Amygdala (tissue), 56 donors: Measurements from ENCODE around the gene DAP3.
"Not testable (repeated sequence)": the region's sequence is repeated elsewhere in the genome, so short reads cannot be mapped to it uniquely, and the experiment has no call there.

Source experiments
- DNase-seq, 56 donors: peaks; one replicate each; lab custom pipeline; 2025; lab: John Stamatoyannopoulos, UW

Gene DAP3

DNA sequence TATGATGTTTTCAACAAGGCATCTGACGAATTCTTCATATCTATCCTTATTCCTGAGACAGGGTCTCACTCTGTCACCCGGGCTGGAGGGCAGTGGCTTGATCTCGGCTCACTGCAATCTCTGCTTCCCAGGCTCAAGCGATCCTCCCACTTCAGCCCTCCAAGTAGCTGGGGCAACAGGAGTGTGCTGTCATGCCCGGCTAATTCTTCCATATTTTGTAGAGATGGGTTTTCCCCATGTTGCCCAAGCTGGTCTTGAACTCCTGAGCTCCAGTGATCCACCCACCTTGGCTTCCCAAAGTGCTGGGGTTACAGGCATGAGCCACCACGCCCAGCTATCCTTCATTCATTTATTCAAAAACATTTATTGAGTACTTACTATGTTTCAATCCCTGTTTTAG lies 8.4 kb upstream of the DAP3 start:
- no peak for DNase-seq

DNA sequence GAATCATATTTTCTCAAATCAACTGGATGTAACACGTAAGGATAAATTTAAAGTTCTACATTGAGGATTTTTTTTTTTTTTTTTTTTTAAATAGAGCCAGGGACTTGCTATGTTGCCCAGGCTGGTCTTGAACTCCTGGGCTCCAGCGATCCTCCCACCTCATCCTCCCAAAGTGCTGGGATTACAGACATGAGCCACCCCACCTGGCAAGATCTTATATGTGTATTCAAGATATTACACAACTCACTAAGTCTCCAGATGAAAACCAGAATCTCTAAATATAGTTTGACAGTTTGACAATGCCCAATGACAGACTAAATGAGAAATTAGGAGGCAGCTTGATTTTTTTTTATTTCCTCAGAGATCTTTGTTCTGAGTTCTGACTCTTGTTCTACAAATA lies 7.1 kb upstream of the DAP3 start:
- DNase-seq = no peak

DNA sequence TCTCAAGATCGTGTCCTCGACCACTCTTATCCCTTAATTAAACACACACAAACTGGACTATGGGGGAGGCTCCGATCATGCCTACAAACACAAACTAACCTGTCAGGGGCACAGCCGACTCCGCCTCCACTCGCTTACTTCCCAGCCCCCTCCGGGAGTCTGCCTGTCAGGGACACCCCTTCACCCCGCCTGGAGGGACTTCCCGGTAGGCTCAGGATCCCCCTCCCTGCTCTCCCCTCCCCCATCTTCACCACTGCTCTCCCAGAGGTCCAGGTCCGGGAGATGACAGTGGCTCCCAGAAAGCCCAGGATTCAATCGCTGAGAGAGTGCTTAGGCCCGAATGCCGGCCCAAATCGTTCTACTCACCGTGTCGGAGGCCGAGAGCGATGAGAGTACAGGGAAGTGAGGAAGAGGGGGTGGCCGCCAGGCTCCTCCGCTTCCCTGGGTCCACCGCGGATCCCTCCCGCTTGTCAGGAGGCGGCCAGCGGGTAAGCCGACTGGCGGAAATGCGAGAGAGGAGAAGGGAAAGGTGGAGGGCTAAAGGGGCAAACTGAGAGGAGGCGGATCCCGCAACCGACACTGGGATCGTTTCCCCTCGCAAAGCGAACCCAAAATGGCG lies 1.1 kb upstream of the DAP3 start:
- peak in 8 of 56 donors; percentile 9 to 71 (median 43) for DNase-seq

DNA sequence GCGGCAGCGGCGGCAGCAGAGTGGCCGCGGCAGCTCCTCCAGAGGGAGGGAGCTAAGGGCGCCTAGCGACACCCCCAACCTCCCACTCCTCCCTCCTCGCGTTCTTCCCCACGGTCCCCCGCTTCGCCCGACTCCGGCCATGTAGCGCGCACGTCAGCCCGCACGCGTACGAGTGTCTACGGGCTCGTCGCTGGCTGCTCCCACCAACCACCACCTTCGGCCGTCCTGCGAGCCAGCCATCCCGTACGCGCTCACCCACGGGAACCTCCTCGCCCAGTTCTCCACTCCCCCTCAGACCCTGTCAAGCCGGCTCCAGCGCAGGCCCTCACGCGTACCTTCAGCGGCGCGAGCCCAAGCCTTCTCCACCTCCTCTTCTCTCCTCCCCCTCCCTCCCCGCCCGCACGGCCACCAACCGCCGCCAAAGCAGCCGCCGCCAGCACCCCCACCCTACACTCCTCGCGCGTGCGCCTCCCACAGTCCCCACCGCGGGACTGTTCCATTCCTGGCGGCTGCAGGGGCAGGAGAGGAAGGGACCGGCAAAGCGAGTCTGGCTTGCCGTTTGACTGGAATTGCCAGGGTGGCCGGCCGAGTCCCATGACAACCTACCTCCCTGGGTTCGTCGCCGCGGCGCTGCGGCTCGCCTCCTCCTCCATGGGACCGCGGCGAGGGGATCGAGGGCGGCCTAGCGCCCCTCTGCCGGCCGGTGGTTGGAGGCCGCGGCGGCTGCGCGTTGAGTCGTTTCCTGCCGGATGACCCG lies 389 bp upstream of the DAP3 start, which contains the start of gene YY1AP1:
TSS of gene YY1AP1 (minus strand) at position 451 of the 757 bp plus-strand sequence. CDS start 8,338 bp downstream, outside the sequence.
- peak; percentile 29 to 99 (median 90) for DNase-seq

DNA sequence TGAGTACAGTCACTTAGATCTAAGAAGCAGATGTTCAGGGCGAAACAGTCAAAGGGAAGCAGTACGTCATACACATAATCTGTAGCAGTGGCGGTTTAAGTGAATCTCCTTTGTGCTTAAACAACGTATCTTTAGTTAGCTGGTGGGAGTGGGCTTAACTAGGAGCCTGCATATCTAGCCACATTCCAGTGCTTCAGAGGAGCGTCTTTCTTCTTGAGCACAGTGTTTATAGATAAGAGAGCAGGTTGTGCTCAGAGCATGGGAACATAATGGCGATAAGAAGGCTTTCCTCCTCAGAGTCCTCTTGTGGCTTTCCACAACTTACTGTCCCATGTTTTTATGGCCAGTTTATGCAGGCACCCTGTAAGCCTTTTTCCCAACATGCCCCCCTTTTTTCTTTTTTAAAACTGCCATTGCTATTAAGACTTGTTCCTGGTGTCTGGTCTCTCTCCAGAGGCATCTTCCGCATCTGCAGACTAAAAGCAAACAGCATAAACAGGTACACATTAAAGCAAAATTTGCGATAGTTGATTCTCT lies 3.2 kb downstream of the DAP3 start:
- DNase-seq = no peak

GRCh38 chr1:155694167-155694566 lies 5.3 kb downstream of the DAP3 start:
- no peak for DNase-seq

GRCh38 chr1:155695072-155695471 lies 6.2 kb downstream of the DAP3 start:
- no peak for DNase-seq

GRCh38 chr1:155695608-155696007 lies 6.7 kb downstream of the DAP3 start:
- DNase-seq = no peak

DNA sequence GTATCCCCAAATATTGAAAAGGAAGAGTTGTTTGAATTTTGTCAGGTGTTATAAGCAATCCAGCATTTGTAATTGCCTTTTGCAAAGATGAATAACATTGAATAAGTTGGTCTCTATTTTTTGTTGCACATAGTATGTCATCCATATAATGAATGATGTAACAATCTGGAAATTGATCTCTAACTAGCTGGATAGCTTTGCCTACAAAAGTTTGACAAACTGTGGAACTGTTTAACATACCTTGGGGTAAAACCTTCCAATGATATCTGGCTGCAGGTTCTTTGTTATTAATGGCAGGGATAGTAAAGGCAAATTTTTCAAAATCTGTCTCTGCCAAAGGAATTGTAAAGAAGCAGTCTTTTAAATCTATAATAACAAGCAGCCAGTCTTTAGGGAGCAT lies 7.6 kb downstream of the DAP3 start:
- no peak for DNase-seq

GRCh38 chr1:155697046-155697445 lies 8.2 kb downstream of the DAP3 start:
- DNase-seq = no peak

DNA sequence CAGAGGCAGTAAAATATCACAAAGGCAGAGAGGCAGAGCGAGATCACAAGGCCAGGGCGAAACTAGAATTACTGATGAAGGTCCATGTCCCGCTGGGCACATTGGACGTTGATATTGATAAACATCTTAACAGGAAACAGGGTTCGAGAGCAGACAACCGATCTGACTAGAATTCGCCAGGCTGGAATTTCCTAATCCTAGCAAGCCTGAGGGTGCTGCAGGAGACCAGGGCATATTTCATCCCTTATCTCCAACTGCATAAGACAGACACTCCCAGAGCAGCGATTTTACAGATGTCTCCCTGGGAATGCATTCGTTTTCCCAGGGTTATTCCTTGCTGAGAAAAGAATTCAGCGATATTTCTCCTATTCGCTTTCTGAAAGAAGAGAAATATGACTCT lies 8.7 kb downstream of the DAP3 start:
- not testable (repeated sequence) for DNase-seq

GRCh38 chr1:155698382-155699038 lies 9.6 kb downstream of the DAP3 start:
- DNase-seq = no peak

DNA sequence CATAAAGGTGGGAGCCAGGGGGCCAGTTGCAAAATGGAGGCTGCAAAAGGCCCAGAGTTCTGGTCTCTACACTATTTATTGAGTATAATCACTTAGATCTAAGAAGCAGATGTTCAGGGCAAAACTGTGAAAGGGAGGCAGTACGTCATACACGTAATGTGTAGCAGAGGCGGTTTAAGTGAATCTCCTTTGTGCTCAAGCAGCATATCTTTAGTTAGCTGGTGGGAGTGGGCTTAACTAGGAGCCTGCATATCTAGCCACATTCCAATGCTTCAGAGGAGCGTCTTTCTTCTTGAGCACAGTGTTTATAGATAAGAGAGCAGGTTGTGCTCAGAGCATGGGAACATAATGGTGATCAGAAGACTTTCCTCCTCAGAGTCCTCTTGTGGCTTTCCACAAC lies 10.2 kb downstream of the DAP3 start:
- not testable (repeated sequence) for DNase-seq

DNA sequence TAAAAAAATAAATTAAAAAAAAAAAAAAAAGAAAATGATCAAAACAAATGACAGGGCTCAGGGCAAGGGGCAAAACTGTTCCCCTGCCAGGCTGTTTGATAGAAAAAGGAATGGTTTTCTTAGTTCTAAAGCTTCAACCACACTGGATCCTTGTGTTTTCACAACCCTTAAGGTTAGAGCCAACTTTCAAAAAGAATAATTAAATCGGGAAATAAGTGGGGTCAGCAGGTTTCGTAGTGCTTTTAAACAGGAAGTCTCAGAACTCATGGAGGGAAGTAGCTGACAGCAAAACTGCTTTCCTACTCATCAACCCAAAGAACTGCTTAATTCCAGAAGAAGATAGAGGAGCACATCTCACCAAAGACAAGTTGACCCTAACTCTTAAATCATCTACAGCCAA lies 12.8 kb downstream of the DAP3 start:
- DNase-seq = not testable (repeated sequence)

DNA sequence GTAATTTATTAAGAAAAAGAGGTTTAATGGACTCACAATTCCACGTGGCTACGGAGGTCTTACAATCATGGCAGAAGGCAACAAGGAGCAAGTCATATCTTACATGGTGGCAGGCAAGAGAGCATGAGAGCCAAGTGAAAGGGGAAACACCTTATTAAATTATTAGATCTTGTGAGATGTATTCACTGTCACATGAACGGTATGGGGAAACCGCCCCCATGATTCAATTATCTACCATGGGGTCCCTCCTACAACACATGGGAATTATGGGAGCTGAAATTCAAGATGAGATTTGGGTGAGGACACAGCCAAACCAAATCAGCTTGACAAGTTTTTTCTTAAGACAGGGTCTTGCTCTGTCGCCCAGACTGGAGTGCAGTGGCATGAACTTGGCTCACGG lies 14.3 kb downstream of the DAP3 start:
- DNase-seq = no peak

- DNase-seq = not testable (repeated sequence)
These were observed 15.5 kb downstream of the DAP3 start for GRCh38 chr1:155704414-155704813.

- no peak for DNase-seq
These were observed 17.2 kb downstream of the DAP3 start for GRCh38 chr1:155706139-155706538.

GRCh38 chr1:155709391-155709790 lies 20.5 kb downstream of the DAP3 start:
- no peak for DNase-seq

DNA sequence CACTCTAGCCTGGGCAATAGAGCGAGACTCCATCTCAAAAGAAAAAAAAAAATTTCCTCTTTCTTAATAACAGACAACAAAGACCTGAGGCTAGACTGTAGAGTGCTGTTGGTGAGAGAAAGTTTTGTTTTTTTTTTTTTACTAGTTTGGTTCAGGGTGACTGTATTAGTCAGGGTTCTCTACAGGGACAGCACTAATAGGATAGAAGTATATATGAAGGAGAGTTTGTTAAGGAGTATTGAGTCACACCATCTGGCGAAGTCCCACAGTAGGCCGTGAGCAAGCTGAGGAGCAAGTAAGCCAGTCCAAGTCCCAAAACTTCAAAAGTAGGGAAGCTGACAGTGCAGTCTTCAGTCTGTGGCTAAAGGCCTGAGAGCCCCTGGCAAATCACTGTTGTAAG lies 22.6 kb downstream of the DAP3 start:
- not testable (repeated sequence) for DNase-seq

DNA sequence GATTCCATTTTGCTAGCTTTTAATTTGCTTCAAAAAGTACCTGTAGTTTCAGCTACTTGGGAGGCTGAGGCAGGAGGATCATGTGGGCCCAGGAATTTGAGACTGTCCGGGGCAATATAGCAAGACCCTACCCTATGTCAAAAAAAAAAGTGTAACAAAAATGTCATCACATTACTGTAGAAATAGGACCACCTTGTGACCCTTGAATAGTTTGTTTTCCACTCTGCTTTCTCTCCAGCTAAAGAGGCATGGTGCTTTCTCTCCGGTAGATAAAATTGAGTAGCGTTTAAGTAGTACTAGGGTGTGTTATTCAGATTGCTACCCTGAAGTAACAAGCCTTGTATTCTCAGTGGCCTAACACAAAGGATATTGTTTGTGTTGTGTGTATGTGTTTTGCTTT lies 23.7 kb downstream of the DAP3 start:
- not testable (repeated sequence) for DNase-seq

- no peak for DNase-seq
These were observed 24.2 kb downstream of the DAP3 start for GRCh38 chr1:155713075-155713474.
